HG03565 (cell line): ENCODE results near the gene C21orf91.
"Not testable (repeated sequence)": the region's sequence is repeated elsewhere in the genome, so short reads cannot be mapped to it uniquely, and the experiment has no call there.

Source experiments
- ATAC-seq: cut with Tn5 transposase; IDR thresholded peaks from one replicate; pipeline ENCODE4 v1.9.1; 2021; ENCODE audit warnings: mild to moderate bottlenecking, moderate library complexity; ENCODE audit not compliant: unreplicated experiment

Gene C21orf91

DNA sequence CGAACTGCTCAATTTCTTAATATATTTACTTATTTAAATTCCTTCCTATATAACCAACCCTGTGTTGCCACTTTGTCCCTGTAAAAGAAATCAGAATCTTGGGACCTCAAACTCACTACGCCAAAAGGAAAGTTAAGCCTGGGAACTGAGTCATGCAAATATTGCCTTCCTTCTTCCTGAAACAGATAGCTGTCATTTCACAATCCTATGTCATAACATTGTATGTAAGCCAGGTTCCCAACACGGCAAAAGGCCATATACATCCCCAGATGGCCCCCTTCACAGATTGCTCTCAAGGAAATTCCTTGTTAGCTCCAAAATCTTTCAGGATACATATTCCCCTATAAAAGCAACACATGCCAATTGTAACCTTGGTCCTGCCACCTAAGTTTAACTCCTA is 39.7 kb downstream of the C21orf91 start:
- ATAC-seq: no peak

DNA sequence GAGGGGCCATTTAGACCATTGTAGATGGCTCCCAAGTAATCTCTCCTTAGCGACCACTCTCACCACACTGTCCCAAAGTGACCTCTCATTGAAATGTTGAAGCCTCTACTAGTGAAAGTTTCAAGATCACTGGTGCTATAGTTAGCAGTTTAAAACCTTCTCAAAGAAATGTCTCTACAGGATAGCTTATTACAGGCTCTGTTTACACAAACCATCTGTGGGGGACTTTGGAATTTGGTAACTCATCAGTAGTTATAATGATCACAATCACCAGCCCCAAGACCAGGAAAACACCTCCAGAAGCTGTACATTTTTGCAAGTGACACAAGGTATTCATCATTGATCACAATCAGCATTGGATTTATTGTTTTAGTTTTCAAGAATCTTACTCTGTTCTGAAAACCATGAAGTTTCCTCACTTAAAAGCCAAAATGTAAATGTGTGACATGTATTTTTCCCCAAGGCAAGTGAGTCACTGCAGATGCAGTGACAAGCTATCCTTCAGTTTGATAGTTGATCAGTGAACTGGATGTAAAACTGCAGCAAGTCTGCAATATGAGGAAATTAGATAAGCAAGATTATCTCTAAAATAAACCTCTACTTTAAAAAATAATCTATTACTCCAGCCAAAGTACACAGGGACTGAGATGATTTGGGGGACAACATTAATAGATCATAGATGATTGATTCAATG is 41.9 kb downstream of the C21orf91 start:
- ATAC-seq: no peak

DNA sequence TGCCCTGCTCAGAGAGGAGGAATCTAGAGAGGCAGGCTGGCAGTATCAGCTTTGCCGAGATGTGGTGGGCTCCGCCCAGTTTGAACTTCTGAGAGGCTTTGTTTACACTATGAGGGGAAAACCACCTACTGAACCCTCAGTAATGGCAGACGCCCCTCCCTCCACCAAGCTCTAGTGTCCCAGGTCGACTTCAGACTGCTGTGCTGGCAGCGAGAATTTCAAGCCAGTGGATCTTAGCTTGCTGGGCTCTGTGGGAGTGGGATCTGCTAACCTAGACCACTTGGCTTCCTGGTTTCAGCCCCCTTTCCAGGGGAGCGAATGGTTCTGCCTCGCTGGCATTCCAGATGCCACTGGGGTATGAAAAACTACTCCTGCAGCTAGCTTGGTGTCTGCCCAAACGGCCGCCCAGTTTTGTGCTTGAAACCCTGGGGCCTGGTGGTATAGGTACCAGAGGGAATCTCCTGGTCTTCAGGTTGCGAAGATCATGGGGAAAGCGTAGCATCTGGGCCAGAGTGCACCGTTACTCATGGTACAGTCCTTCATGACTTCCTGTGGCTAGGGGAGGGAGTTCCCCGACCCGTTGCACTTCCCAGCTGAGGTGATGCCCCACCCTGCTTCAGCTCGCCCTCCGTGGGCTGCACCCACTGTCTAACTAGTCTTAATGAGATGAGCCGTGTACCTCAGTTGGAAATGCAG is 43.6 kb downstream of the C21orf91 start:
- peak; percentile 68 for ATAC-seq

DNA sequence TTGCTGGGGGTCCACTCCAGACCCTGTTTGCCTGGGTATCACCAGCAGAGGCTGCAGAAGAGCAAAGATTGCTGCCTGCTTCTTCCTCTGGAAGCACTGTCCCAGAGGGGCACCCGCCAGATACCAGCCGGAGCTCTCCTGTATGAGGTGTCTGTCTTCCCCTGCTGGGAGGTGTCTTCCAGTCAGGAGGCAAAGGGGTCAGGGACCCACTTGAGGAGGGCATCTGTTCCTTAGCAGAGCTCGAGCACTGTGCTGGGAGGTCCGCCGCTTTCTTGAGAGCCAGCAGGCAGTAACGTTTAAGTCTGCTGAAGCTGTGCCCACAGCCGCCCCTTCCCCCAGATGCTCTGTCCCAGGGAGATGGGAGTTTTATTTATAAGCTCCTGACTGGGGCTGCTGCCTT is 44.1 kb downstream of the C21orf91 start:
- not testable (repeated sequence) for ATAC-seq

DNA sequence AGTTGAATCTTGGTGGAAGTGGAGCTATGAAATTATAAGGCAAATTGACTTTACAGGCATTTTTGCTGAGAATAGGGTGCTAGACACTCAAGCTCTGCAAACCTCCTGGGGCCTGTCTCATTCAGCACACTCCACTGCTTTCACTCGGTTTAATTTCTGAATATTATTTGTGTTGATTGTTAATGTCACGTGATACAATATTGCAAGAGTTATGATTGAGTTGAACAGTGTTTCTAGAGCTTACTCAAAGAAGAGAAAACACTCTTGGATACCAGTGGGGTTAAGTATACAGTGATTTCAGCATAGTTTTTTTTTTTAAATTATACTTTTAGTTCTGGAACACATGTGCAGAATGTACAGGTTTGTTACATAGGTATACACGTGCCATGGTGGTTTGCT is 49.7 kb downstream of the C21orf91 start:
- ATAC-seq: no peak

DNA sequence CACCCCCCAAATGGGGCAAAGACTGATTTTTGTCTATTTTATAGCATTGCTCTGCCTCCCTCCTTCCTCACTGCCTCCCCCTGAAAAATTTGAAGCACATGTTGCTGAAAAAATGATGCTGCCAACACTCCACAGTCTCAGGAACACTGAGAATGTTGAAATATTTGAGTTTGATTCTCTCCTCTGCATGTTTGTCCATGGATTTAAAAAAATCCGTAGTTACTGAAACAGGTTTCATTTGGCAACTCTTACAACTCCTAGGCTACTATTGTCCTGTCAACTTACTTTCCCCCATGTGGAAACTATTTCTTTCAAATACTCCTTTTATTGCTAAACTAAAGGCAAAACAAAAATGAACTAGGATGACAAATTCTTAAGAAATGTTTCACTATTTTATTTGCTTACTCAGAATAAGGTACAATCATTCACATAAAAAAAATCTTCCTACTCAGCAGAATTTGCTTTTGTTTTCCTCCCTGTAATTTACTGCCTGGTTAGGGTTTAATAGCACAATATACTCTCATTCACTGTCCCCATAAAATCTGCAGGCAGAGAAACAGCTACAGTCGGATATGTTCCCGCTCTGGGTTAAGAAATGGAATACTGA is 50.2 kb downstream of the C21orf91 start:
- ATAC-seq: no peak

DNA sequence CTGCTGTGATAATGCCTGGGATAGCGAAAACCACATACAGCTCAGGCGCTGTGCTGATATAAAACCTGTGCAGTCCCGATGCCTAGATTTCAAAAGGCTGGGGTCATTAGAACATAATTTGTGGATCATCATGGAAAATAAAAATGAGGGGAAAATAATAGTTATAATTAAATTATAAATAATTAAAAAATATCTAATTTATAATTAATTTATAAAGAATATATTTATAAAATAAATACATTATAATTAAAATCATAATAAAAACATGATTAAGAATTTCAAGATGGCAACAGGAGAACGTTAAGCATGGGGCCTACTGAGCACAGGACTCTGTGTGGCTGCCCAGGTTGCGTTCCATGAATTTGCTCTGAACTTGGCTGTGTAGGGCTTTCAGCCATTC is 53.9 kb downstream of the C21orf91 start:
- no peak for ATAC-seq

DNA sequence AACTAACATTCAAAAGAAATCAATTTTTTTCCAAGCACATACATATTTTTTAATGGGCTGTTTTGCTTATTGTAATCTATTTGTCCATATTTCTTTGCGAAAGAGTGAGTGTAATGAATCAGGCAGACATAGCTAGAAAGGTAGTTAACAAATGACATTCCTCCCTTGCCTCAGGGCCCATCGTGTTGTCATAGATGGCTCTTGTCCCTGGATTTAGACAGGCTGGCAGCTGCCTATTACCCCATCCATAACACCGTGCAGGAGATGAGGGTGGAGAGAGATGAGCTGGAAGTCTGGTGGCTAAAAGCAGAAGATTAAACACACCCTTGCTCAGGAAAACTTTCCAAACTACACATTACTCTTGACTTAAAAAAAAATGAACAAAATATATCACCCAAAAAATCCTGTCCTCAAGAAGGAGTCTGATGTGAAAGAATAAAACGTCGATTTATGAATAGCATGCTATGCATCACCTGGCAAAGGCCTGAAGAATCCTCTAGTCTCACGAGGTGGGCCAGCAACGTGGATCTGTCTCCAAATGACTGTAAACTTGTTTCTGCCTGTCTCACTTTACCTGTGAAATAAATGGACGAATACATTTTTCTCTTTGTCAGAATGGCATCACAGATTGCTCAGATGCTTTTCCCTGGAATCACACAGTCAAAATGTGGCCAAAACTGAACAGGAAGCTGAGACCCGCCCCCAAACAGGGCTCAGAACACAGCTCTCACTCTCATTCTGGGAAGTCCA is 55.7 kb downstream of the C21orf91 start:
- ATAC-seq: no peak

DNA sequence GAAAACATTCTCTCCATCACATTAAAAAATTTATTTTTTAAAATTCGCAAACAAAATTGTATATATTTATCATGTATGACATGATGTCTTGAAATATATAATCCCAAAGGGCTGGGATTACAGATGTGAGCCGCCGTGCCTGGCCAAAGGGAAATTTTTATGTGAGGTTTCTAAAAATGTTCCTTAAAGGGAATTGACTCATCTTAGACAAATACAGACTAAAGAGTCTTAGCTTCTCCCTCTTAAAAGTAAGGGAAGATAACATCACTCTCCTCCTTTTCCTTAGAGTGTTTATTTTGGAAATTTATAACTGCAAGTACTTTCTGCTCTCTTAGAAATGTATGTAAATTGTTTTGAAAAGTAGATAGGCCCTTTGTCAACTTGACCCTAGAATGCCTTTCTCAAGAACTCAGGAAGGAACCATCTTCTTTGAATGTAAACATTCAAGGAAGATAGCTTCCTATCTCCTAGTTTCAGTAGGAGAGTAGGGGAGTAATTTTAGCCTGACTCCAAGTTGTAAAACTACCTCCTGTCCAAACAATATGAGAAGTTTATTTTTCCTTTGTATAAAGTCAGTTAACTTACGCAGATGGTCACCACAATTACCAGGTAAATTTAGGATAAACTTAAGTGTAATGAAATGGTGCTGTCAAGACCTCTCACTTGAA is 59.5 kb downstream of the C21orf91 start:
- no peak for ATAC-seq

DNA sequence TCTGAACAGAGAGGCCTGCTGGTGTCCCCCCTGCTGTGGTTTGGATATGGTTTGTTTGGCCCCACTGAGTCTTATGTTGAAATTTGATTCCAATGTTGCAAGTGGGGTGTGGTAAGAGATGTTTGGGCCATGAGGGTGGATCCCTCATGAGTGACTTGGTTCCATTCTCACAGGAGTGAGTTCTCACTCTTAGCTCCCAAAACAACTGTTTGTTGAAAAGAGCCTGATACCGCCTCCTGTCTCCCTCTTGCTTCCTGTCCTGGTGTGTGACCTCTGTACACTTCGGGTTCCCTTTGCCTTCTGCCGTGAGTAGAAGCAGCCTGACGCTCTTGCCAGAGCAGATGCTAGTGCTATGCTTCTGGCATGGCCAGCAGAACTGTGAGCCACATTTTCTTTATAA is 60.5 kb downstream of the C21orf91 start:
- ATAC-seq: no peak

DNA sequence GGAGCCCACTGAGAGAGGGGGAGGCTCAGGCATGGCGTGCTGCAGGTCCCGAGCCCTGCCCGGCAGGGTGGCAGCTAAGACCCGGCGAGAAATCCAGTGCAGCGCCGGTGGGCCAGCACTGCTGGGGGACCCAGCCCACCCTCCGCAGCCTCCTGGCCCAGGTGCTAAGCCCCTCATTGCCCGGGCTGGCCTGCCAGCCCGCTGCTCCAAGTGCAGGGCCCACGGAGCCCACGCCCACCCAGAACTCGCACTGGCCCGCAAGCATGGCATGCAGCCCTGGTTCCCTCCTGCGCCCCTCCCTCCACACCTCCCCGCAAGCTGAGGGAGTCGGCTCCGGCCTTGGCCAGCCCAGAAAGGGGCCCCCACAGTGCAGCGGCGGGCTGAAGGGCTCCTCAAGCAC is 61.5 kb downstream of the C21orf91 start:
- no peak for ATAC-seq

DNA sequence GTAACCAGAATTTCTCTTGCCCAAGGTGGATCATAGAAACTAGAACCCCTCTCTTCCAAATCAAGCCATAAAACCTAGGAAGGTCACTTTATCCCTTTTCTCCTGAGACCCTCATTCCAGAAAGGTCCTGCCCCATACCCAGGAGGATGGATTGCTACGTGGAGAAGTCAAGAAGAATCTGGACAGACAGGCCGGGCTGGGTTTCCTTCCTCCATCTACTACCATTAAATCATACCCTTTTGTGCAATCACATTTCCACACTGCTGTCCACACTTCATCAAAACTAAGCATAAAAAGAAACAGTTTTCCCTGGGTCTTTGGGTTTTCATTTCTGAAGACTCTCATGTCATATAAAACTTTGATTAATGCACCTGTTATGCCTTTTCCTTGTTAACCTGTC is 65.4 kb downstream of the C21orf91 start:
- ATAC-seq: no peak

DNA sequence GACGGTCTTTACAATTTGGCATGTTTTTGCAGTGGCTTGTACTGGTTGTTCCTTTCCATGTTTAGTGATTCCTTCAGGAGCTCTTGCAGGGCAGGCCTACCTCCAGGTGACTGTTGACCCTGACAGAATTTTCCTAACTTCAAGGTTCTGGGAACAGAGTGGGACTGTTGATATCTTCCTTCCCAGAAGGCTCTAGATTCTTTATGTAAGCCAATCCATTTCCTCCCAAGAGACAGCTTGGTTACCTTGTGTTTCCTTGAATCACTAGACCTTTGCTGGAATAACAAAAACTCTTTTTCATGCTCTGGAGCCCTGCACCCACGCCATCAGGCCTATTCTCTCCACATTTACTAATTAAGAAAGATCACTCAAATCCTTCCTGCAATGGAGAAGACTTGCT is 67.0 kb downstream of the C21orf91 start:
- no peak for ATAC-seq

DNA sequence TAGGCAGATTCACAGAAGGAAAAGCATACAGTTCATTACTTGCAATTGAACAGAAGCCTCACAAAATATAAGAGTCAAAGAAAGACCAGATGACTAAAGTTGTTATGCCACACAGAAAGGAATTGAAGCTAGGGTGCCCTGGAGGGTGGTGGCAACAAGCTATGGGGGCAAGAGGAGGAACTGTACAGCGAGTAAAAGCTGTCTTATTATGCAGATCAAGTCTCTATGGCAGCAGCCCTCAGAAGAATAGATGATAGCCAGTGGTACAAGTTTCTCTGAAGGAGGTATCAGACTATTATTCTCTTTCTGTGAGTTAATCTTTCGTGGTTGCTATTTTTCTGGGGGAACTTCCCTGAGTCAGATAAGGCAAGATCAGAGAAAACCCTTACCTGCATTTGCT is 72.2 kb downstream of the C21orf91 start:
- ATAC-seq: no peak

DNA sequence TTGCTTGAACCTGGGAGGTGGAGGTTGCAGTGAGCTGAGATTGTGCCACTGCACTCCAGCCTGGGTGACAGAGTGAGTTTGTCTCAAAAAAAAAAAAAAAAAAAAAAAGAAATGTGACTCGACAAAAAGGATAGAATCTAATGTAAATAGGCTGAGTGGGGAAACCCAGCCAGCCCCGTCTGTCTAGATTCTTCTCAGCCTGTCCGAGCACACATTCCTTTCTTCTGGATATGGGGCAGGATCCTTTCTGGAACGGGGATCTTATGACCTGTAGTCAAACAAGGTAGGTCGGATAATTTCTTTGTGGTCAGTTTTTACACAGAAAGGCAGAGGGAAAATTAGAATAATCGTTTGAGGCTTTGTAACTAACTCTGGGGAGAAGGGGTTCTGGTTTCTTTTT is 74.1 kb downstream of the C21orf91 start:
- ATAC-seq: no peak

DNA sequence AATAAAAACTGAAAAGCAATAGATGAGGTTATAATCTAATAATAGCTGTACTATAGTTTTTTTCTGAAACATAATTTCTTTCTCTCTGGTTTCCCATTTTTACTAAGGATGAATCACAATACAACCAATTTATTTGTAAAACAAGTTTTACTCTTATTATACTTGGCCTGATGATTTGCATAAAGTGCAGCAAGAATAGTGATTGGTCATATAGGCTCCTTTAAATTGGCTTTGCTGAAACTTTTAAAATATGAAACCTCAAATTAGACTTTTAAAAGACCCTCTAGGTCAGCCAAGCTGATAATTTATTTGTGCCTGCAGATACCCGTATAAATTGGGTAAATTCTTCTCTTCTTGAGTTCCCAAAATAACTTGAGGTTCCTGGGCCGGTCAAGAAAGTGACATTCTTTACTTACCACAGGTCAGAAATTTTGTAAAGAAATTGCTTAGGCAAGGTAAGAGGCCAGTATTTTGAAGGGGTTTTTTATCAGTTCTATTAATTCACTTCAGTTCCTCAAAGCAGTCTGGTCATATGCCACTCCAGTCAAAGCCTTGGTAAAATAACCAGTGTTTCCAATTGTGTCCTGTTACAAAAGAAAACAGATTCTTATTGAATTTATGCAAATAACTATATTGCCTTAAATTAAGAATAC is 76.1 kb downstream of the C21orf91 start:
- no peak for ATAC-seq

DNA sequence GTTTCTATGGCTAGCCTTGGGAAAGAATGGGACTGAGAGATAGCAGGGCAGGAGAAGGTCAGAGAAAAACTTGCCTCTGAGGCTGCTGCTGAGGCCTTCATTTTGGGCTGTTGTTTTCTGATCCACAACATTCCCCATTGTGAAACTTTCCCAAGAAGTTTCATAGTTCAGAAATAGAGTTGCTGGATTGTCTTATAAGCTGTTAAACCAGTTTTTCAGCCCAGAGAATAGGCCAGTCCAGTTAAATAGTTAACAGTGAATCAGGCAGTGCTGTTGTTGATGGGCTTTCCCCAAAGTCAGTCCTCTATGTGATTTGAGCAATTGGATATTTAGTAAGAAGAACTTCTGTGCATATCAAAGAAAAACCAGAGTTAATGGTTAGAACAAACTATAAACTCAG is 77.0 kb downstream of the C21orf91 start:
- no peak for ATAC-seq
